ENCODE data around the gene NEK10. TPM values are rescaled to one million over a fixed set of nuclear protein-coding genes. Genes with fewer than 3 reads are reported as not detected.

The NEK10 gene
- total RNA-seq, 1 experiment from 2014 or later, result 1.2 TPM

GRCh38 chr3:27221264-27221932 is 147.8 kb downstream of the NEK10 start:
- ChIA-PET POLR2A (no interaction called here), CTCF (no interaction called here), RAD21 (ENCODE audit: low non-redundant PET in 1 of 2, low total read pairs in 2 of 2, uncharacterized antibody in 2 of 2, unreplicated experiment in 2 of 2) (interaction anchor here in 1 of 2 experiments (0.5 kb wide), 1 partner anchor 113 kb away, joined by 3 read pairs; no protein-coding TSS in a partner anchor)
- Histone ChIP-seq H3K9me2 (ENCODE audit: insufficient read depth) (no peaks in the 10 kb centered on the region), H3K9me3 (ENCODE audit: control insufficient read depth in 1 of 2, insufficient read depth in 1 of 2, low read depth in 1 of 2, low read length in 2 of 2) (no peaks in the 10 kb centered on the region), H3K4me2 (ENCODE audit: low read length) (no peak overlapping the region), H4K20me1 (ENCODE audit: insufficient read depth) (no peaks in the 10 kb centered on the region), H3K79me2 (ENCODE audit: insufficient read depth, low read length) (no peaks in the 10 kb centered on the region), H3K27ac (ENCODE audit: low read depth, low read length) (no peak overlapping the region), H3K27me3 (ENCODE audit: insufficient read depth, low read length) (no peaks in the 10 kb centered on the region), H3K9ac (ENCODE audit: low read length) (no peak overlapping the region), H3K4me1 (ENCODE audit: control insufficient read depth in 1 of 2, insufficient read depth in 2 of 2, low read length in 2 of 2) (peaks cover 3 to 51% of the 10 kb centered on the region in 2 experiments), H3K4me3 (replicated peaks in 1 of 2; ENCODE audit: low read depth in 1 of 2, low read length in 2 of 2) (no peak overlapping the region), H2AFZ (ENCODE audit: low read depth, low read length, poor library complexity, severe bottlenecking) (no peak overlapping the region), H3K36me3 (ENCODE audit: control insufficient read depth in 1 of 2, insufficient read depth in 2 of 2, low read length in 2 of 2) (no peaks in the 10 kb centered on the region)
- TF ChIP-seq FOSL1 (IDR thresholded peaks at IDR 0.05; ENCODE audit: low read depth), result no peak
- TF ChIP-seq ZBTB33 (IDR thresholded peaks at IDR 0.05; ENCODE audit: extremely low read depth, insufficient replicate concordance, low read length), result no peak
- no peak for TF ChIP-seq RAD21 (IDR thresholded peaks at IDR 0.05; ENCODE audit: low read depth)
- no peak for TF ChIP-seq SRF (IDR thresholded peaks at IDR 0.05; ENCODE audit: low read depth)
- TF ChIP-seq REST (IDR thresholded peaks at IDR 0.05; ENCODE audit: low read depth), result no peak
- no peak for TF ChIP-seq TCF7L2 (IDR thresholded peaks at IDR 0.05; ENCODE audit: borderline replicate concordance, extremely low read depth, insufficient read depth, insufficient read length)
- TF ChIP-seq SIN3A (IDR thresholded peaks at IDR 0.05; ENCODE audit: low read depth), result no peak
- TF ChIP-seq CBX3 (IDR thresholded peaks at IDR 0.05; ENCODE audit: low read depth), result no peak
- TF ChIP-seq ZNF274 (IDR thresholded peaks at IDR 0.05; ENCODE audit: low read depth, low read length), result no peak
- TF ChIP-seq CEBPB (IDR thresholded peaks at IDR 0.05; ENCODE audit: low read depth), result no peak
- no peak for TF ChIP-seq POLR2A (IDR thresholded peaks at IDR 0.05; ENCODE audit: borderline replicate concordance, extremely low read depth, insufficient read depth, insufficient read length)
- no peak for TF ChIP-seq EZH2phosphoT487 (IDR thresholded peaks at IDR 0.05; ENCODE audit: borderline replicate concordance)
- TF ChIP-seq ELF1 (IDR thresholded peaks at IDR 0.05; ENCODE audit: borderline replicate concordance, low read depth), result no peak
- no peak for TF ChIP-seq EZH2 (IDR thresholded peaks at IDR 0.05)
- no peak for TF ChIP-seq CTCF (IDR thresholded peaks at IDR 0.05 in 2 of 3, conservative IDR thresholded peaks at IDR 0.05 in 1 of 3; ENCODE audit: borderline replicate concordance in 1 of 3, insufficient read depth in 1 of 3, low read depth in 2 of 3, low read length in 2 of 3)
- no peak for TF ChIP-seq JUND (IDR thresholded peaks at IDR 0.05)
- TF ChIP-seq ATF3 (IDR thresholded peaks at IDR 0.05), result no peak
- no peak for TF ChIP-seq SP1 (IDR thresholded peaks at IDR 0.05; ENCODE audit: low read depth)
- no peak for TF ChIP-seq POLR2AphosphoS5 (IDR thresholded peaks at IDR 0.05; ENCODE audit: low read depth, low read length)
- no TSS peak for BruUV-seq (replicated peaks)
- DNase-seq (ENCODE audit: low read depth, low spot score) (no peak), ATAC-seq (no peak)
- intact Hi-C loops (cut with micrococcal nuclease), result no loop called here
